Measurements from ENCODE around the gene CEP43.
A peak's percentile ranks its signal among the peaks of the same experiment; 100 is the strongest.
"Not testable (repeated sequence)": the region's sequence is repeated elsewhere in the genome, so short reads cannot be mapped to it uniquely, and the experiment has no call there.

The CEP43 gene, protein sequence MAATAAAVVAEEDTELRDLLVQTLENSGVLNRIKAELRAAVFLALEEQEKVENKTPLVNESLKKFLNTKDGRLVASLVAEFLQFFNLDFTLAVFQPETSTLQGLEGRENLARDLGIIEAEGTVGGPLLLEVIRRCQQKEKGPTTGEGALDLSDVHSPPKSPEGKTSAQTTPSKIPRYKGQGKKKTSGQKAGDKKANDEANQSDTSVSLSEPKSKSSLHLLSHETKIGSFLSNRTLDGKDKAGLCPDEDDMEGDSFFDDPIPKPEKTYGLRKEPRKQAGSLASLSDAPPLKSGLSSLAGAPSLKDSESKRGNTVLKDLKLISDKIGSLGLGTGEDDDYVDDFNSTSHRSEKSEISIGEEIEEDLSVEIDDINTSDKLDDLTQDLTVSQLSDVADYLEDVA

DNA sequence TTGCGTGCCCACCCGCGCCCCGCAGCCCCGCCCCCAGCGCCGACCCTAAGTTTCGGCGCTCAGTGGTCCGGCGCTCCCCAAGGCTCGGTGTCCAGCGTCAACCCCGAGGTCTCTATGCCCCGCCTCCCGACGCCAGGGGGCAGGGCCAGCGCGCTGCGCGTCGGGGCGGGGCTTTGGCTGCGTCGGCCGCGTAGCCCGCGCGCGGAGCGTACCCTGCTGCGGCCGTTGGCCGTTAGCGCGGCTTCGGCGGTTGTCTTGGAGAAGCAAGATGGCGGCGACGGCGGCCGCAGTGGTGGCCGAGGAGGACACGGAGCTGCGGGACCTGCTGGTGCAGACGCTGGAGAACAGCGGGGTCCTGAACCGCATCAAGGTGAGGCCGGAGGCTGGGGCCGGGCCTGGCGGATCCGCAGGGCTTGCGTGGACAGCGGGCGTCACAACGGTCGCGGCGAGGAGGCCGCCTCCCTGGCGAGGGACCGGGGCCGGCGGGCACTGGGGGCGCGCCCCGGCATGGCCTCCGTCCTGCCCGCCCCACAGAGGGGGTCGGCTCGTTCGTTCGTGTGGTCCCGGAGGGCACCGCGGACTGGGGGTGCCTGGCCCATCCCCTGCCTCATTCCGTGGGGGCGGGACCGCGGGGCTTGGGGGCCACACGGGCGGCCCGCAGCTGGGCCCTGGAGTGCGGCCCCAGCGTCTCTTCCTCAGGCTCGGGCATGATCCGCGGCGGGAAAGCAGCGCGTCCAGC lies at the start of gene CEP43:
Gene CEP43 (plus strand): TSS at position 253 of the 739 bp plus-strand sequence. CDS start 16 bp downstream, at position 269.
- no peaks in the 10 kb centered on the region for H3K9me3 ChIP-seq (ENCODE audit: control insufficient read depth, insufficient read depth, low read depth, low read length)
- peak within 1 kb of the TSS; percentile 84 for H3K27ac ChIP-seq (ENCODE audit: low read depth, low read length)
- peak within 1 kb of the TSS; percentile 92 for H3K4me3 ChIP-seq (ENCODE audit: low read depth, low read length)
- peak within 1 kb of the TSS; percentile 88 for H3K9ac ChIP-seq (ENCODE audit: low read length)
- peaks cover 10% of the 10 kb centered on the region; the same call in 1 of the 2 replicates for H3K4me1 ChIP-seq (ENCODE audit: control insufficient read depth, insufficient read depth, low read length)
- H3K27me3 ChIP-seq (ENCODE audit: control insufficient read depth, insufficient read depth, low read length), result no peaks in the 10 kb centered on the region
- H3K36me3 ChIP-seq (ENCODE audit: control insufficient read depth, insufficient read depth, low read length), result peaks cover 42% of the 10 kb centered on the region

DNA sequence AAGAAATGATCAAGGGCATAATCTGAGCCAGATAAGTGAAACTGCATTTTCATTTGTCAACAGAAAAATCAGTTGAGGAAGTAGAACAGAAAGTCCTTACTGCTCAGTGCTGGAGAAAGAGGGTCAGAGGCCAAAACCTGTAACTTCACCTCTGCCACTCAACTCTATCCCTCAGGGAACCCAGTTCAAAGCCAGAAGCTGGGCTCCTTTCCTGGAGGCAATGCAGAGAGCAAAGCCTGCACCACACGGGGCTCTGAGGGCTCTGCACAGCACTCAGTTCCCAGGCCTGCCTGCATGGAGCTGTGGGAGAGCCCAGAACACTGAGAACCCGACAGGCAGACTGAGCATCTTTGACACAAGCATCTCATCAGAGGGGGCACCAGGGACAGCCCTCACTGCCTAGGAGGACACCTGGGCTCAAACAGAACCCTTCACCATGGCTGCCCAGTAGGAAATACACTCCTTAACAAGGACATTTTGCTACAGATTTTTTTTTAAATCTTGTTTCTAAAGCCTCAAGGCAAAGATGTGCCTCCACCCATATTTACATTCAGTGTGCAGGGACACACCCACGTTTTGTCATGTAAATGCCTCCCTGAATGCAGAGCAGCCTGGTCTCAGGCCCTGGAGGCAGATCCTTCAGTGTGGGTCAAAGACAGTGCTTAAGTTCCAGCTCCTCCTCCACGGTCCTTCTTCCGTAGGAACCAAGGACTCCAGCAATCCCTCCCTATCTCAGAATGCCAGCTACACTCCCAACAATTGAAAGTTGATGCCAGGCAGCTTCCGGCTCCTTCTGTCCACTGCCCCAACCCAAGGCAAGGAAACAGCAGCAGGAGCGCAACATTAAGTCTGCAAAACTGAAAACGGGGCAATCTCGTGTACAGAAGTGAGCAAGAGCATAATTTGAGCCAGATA lies 49.4 kb upstream of the CEP43 start:
- H3K9ac ChIP-seq (ENCODE audit: low read length), result peak overlapping the region; percentile 64
- no peaks in the 10 kb centered on the region for H3K9me3 ChIP-seq (ENCODE audit: control insufficient read depth, insufficient read depth, low read depth, low read length)
- peak overlapping the region; percentile 24; the same call in 1 of the 2 replicates for H3K4me3 ChIP-seq (ENCODE audit: low read depth, low read length)
- peaks cover 17% of the 10 kb centered on the region; the same call in 1 of the 2 replicates for H3K36me3 ChIP-seq (ENCODE audit: control insufficient read depth, insufficient read depth, low read length)
- H3K4me1 ChIP-seq (ENCODE audit: control insufficient read depth, insufficient read depth, low read length), result peaks cover 21% of the 10 kb centered on the region
- peak overlapping the region; percentile 32; the same call in 1 of the 2 replicates for H3K27ac ChIP-seq (ENCODE audit: low read depth, low read length)
- no peaks in the 10 kb centered on the region for H3K27me3 ChIP-seq (ENCODE audit: control insufficient read depth, insufficient read depth, low read length)

DNA sequence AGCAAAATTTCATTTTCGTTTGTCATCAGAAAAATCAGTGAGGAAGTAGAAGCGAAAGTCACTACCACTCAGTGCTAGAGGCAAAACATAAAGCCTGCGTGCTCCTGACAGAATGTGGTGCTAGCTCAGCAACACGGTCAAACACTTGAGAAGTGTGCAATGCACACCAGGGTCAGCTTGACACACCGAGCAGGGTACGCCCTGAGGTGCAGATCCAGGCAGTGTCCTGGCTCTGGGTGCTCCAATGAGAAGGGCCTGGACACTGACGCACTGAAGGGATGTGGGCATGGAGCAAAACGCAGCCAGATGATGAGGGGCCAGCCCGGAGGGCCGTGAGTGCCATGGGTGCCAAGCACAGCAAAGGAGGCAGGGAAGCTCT lies 48.8 kb upstream of the CEP43 start:
- Histone ChIP-seq H3K9ac (ENCODE audit: low read length) (peak overlapping the region; percentile 64), H3K36me3 (ENCODE audit: control insufficient read depth, insufficient read depth, low read length) (peaks cover 12% of the 10 kb centered on the region; the same call in 1 of the 2 replicates), H3K27ac (ENCODE audit: low read depth, low read length) (peak overlapping the region; percentile 32; the same call in 1 of the 2 replicates), H3K27me3 (ENCODE audit: control insufficient read depth, insufficient read depth, low read length) (peaks cover 4% of the 10 kb centered on the region), H3K4me3 (ENCODE audit: low read depth, low read length) (peak overlapping the region; percentile 24; the same call in 1 of the 2 replicates), H3K4me1 (ENCODE audit: control insufficient read depth, insufficient read depth, low read length) (peaks cover 26% of the 10 kb centered on the region), H3K9me3 (ENCODE audit: control insufficient read depth, insufficient read depth, low read depth, low read length) (no peaks in the 10 kb centered on the region)

DNA sequence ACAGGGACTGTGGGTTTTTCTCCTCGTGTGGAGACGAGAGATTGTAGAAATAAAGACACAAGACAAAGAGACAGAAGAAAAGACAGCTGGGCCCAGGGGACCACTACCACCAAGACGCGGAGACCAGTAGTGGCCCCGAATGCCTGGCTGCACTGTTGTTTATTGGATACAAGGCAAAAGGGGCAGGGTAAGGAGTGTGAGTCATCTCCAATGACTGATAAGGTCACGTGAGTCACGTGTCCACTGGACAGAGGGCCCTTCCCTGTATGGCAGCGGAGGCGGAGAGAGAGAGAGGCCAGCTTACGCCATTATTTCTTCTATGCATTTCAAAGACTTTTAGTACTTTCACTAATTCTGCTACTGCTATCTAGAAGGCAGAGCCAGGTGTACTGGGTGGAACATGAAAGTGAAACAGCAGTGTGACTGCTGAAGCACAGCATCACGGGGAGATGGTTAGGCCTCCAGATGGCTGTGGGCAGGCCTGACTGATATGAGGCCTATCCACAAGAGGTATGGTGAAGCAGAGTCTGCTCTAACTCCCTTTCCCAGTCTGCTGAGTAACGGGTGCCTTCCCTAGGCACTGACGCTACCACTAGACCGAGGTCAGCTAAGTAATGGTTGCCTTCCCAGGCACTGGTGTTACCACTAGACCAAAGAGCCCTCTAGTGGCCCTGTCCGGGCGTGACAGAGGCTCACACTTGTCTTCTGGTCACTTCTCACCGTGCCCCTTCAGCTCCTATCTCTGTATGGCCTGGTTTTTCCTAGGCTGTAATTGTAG lies 48.1 kb upstream of the CEP43 start:
- peak overlapping the region; percentile 64 for H3K9ac ChIP-seq (ENCODE audit: low read length)

DNA sequence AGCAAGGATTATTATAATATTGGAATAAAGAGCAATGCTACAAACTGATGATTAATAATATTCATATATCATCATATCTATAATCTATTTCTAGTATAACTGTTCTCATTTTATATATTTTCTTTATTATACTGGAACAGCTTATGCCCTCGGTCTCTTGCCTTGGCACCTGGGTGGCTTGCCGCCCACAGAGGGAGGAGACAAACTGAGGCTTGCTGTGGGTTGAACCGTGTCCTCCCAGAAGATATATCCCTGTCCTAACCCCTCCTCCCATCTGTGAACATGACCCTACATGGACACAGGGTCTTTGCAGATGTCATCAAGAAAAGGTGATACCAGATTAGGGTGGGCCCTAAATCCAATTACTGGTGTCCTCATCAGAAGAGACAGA lies 47.5 kb upstream of the CEP43 start:
- Histone ChIP-seq H3K36me3 (ENCODE audit: control insufficient read depth, insufficient read depth, low read length) (peaks cover 3% of the 10 kb centered on the region; the same call in 1 of the 2 replicates), H3K9ac (ENCODE audit: low read length) (no peak overlapping the region), H3K4me3 (ENCODE audit: low read depth, low read length) (no peak overlapping the region), H3K27me3 (ENCODE audit: control insufficient read depth, insufficient read depth, low read length) (peaks cover 9% of the 10 kb centered on the region), H3K9me3 (ENCODE audit: control insufficient read depth, insufficient read depth, low read depth, low read length) (no peaks in the 10 kb centered on the region), H3K4me1 (ENCODE audit: control insufficient read depth, insufficient read depth, low read length) (peaks cover 29% of the 10 kb centered on the region), H3K27ac (ENCODE audit: low read depth, low read length) (no peak overlapping the region)

More for the DNA sequence above, 48.1 kb upstream of the CEP43 start:
- H3K4me1 ChIP-seq (ENCODE audit: control insufficient read depth, insufficient read depth, low read length), result peaks cover 29% of the 10 kb centered on the region
- not testable (repeated sequence) for H3K4me3 ChIP-seq (ENCODE audit: low read depth, low read length); H3K36me3 ChIP-seq (ENCODE audit: control insufficient read depth, insufficient read depth, low read length); H3K9me3 ChIP-seq (ENCODE audit: control insufficient read depth, insufficient read depth, low read depth, low read length); H3K27me3 ChIP-seq (ENCODE audit: control insufficient read depth, insufficient read depth, low read length); H3K27ac ChIP-seq (ENCODE audit: low read depth, low read length)

DNA sequence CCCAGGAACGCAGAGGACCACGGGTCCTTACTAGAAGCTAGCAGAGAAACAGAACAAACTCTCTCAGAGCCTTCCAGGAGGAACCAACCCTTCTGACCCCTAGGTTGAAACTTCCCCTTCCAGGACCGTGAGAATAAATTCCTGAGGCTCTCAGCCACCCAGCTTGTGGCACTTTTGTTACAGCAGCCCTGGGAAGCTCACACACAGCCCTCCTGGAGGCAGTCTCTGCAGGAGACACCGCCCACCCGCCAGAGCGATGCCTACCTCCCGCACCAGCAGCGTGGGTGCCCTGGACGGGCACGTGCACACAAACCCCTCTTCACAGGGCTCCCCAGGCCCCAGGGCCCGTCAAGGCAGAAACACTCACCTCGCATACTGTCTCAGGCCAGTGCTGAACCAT lies 47.1 kb upstream of the CEP43 start:
- Histone ChIP-seq H3K27ac (ENCODE audit: low read depth, low read length) (no peak overlapping the region), H3K9ac (ENCODE audit: low read length) (no peak overlapping the region), H3K36me3 (ENCODE audit: control insufficient read depth, insufficient read depth, low read length) (peaks cover under 1% of the 10 kb centered on the region; the same call in 1 of the 2 replicates), H3K4me1 (ENCODE audit: control insufficient read depth, insufficient read depth, low read length) (peaks cover 30% of the 10 kb centered on the region), H3K27me3 (ENCODE audit: control insufficient read depth, insufficient read depth, low read length) (peaks cover 9% of the 10 kb centered on the region), H3K9me3 (ENCODE audit: control insufficient read depth, insufficient read depth, low read depth, low read length) (no peaks in the 10 kb centered on the region), H3K4me3 (ENCODE audit: low read depth, low read length) (no peak overlapping the region)

DNA sequence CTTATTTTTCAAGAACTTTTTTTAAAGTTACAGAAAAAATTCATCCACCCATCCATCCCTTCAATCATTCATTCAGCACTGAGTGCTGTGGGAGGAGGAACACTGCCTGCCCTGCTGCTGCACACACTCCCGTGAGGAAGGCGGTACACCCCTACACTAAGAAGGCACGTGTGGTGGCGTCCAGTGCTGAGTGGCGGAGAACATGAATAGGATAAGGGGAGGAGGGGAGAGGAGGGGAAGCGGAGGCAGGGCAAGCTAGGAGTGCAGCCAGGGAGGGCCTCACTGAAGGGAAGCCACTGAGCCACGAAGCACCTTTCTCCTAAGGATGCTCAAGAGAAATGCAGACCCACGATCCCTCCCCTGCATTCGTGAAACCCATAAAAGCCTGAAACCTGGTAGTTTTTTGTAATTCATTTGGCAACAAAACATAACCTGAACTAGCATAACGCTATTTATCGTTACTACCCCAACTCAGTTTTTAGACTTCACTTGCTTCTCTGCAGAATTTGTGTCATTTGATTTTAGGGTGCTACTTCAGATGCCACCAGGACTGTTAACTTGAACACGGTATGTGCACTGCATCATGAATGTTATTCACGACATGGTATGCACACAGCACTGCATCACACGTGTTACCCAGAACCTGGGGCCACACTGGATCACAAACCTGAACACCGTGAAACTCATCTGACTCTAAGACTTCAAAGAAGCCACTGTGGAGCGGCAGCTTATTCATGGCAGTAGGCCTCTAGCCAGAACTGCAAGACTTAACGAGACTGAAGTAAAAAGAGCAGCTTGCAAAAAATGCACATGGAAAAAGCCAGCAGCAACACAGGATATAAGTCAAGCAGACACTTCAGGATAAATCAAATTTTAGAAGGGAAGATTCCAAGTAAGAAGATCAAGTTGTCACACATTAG lies 46.4 kb upstream of the CEP43 start:
- Histone ChIP-seq H3K9me3 (ENCODE audit: control insufficient read depth, insufficient read depth, low read depth, low read length) (no peaks in the 10 kb centered on the region), H3K4me1 (ENCODE audit: control insufficient read depth, insufficient read depth, low read length) (peaks cover 37% of the 10 kb centered on the region), H3K36me3 (ENCODE audit: control insufficient read depth, insufficient read depth, low read length) (no peaks in the 10 kb centered on the region), H3K4me3 (ENCODE audit: low read depth, low read length) (no peak overlapping the region), H3K27me3 (ENCODE audit: control insufficient read depth, insufficient read depth, low read length) (peaks cover 9% of the 10 kb centered on the region), H3K9ac (ENCODE audit: low read length) (no peak overlapping the region), H3K27ac (ENCODE audit: low read depth, low read length) (no peak overlapping the region)

DNA sequence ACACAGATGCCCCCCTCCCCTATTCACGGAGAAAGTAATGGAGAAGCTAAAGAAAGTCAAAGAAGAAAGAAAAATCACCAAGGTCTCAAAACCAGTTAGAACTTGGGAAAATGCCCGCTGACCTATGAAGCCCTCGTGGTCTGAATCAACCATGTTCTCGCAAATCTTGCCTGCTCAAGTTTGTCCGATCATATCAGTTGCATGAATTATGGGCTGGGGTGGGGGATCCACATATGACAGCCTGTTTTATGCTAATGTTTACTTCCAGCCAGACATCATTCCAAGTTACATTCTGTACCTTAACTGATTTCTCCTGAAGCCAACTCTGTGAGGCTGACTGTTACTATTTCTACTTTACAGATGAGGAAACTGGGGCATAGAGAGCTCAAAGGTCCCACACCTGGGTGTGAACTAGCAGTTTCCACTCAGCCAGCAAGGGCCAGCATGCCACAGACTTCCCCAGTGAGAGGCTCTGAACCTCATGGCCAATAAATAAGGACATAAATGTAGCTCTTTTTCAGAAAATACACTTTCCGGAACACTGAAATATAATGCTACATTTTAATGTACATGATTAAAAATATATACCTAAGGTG lies 45.0 kb upstream of the CEP43 start:
- Histone ChIP-seq H3K9ac (ENCODE audit: low read length) (no peak overlapping the region), H3K27ac (ENCODE audit: low read depth, low read length) (no peak overlapping the region), H3K36me3 (ENCODE audit: control insufficient read depth, insufficient read depth, low read length) (no peaks in the 10 kb centered on the region), H3K27me3 (ENCODE audit: control insufficient read depth, insufficient read depth, low read length) (peaks cover 9% of the 10 kb centered on the region), H3K9me3 (ENCODE audit: control insufficient read depth, insufficient read depth, low read depth, low read length) (no peaks in the 10 kb centered on the region), H3K4me3 (ENCODE audit: low read depth, low read length) (no peak overlapping the region), H3K4me1 (ENCODE audit: control insufficient read depth, insufficient read depth, low read length) (peaks cover 43% of the 10 kb centered on the region)

DNA sequence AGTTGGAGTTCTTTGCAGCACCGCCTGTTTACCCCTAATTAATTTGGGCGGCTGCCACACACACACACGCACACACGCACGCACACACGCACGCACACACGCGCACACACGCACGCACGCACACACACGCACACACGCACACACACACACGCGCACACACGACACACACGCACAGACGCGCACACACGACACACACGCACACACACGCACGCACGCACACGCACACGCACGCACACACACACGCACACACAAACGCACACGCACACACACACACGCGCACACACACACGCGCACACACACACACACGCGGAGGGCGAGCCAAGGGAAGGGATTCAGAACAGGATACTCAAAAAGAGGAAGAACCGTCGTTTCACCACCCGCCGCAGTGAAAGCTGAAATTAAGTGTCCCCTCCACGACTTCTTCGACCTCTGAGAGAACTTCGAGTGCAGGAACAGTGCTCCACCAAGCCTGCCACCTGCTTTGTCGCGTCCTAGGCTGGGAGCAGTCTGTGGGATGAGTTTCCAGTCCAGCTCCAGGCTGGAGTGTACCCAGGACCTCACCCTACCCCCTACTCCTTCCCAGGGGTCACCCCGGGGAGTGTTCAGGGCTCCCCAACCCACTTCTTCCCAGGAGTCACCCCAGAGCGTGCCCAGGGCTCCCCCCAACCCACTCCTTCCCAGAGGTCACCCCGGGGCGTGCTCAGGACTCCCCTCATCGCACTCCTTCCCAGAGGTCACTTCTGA lies 43.9 kb upstream of the CEP43 start:
- peak overlapping the region; percentile 56 for H3K9ac ChIP-seq (ENCODE audit: low read length)
- no peak overlapping the region for H3K27ac ChIP-seq (ENCODE audit: low read depth, low read length)
- peak overlapping the region; percentile 94 for H3K4me3 ChIP-seq (ENCODE audit: low read depth, low read length)
- no peaks in the 10 kb centered on the region for H3K36me3 ChIP-seq (ENCODE audit: control insufficient read depth, insufficient read depth, low read length)
- H3K9me3 ChIP-seq (ENCODE audit: control insufficient read depth, insufficient read depth, low read depth, low read length), result no peaks in the 10 kb centered on the region
- peaks cover 9% of the 10 kb centered on the region for H3K27me3 ChIP-seq (ENCODE audit: control insufficient read depth, insufficient read depth, low read length)
- peaks cover 34% of the 10 kb centered on the region for H3K4me1 ChIP-seq (ENCODE audit: control insufficient read depth, insufficient read depth, low read length)
